Endothelial cell of umbilical vein (primary cell): ENCODE data around the gene SWAP70. TPM values are rescaled to one million over a fixed set of nuclear protein-coding genes. Genes with fewer than 3 reads are reported as not detected.
A peak's percentile ranks its signal among the peaks of the same experiment; 100 is the strongest.

Source experiments
- BruUV-seq: library from RNA; stranded (reverse); fragments of 400-500 nt; replicated peaks from 2 replicates; lab custom pipeline; 2021; lab: Mats Ljungman, UMichigan
- CTCF ChIA-PET: fragments of 300-600, 350-600 bp; sonication (Branson Sonifier 250); formaldehyde crosslinking; loops from one replicate; lab custom pipeline; 2021; ENCODE audit warnings: antibody characterized with exemption, inconsistent platforms; lab: Charles Lee
- POLR2A ChIA-PET: fragments of 300-600, 350-600 bp; sonication (Branson Sonifier 250); formaldehyde crosslinking; loops from one replicate; lab custom pipeline; 2021; ENCODE audit warnings: antibody characterized with exemption, inconsistent platforms; lab: Charles Lee
- DNase-seq: peaks from one replicate; pipeline ENCODE4 v3.0.0-alpha.2; 2011; ENCODE audit warnings: low read depth, low spot score
- FAIRE-seq: peaks from 2 replicates; lab custom pipeline; 2011; peaks lifted over from hg19 to GRCh38; lab: Jason Lieb, UNC
- H2AFZ ChIP-seq: 2 replicates; pipeline ENCODE4 v1.6.0; 2012; ENCODE audit warnings: low read depth, low read length, control low read depth, inconsistent platforms
- H3K27ac ChIP-seq: 2 replicates; pipeline ENCODE4 v1.5.1; 2011; ENCODE audit warnings: low read depth, mild to moderate bottlenecking, control low read depth, low read length, moderate library complexity; ENCODE audit not compliant: insufficient read depth
- H3K27me3 ChIP-seq, 2 experiments: 2 replicates each; pipeline versions ENCODE4 v1.6.0 to v1.6.1; 2011; ENCODE audit warnings: low read length in 2 of 2, mixed read lengths in 1 of 2; ENCODE audit not compliant: control insufficient read depth in 2 of 2, insufficient read depth in 2 of 2
- H3K36me3 ChIP-seq, 2 experiments: 2 replicates in 1 of 2; 3 replicates in 1 of 2; pipeline ENCODE4 v1.5.1; 2011; ENCODE audit warnings: low read length in 2 of 2, mild to moderate bottlenecking in 1 of 2, moderate library complexity in 1 of 2; ENCODE audit not compliant: control insufficient read depth in 2 of 2, insufficient read depth in 2 of 2; ENCODE audit errors: extremely low read depth in 1 of 2
- H3K4me1 ChIP-seq: 3 replicates; pipeline ENCODE4 v1.5.1; 2011; ENCODE audit warnings: mild to moderate bottlenecking, low read length; ENCODE audit not compliant: control insufficient read depth, insufficient read depth; ENCODE audit errors: extremely low read depth
- H3K4me2 ChIP-seq: 2 replicates; pipeline ENCODE4 v1.6.1; 2011; ENCODE audit warnings: low read length, control low read depth, mixed read lengths; ENCODE audit not compliant: insufficient read depth
- H3K4me3 ChIP-seq, 3 experiments: fragments of 200-600 bp in 1 of 3; sonication (generic), shearing (Covaris generic) in 1 of 3; replicated peaks in 1 of 3; 2 replicates each; pipeline ENCODE4 v1.5.1; 2011 to 2016; ENCODE audit warnings: control low read depth in 3 of 3, low read length in 3 of 3, mild to moderate bottlenecking in 2 of 3, inconsistent platforms in 1 of 3, low read depth in 1 of 3, moderate library complexity in 1 of 3; ENCODE audit not compliant: insufficient read depth in 1 of 3
- H3K79me2 ChIP-seq: 2 replicates; pipeline ENCODE4 v1.6.0; 2012; ENCODE audit warnings: low read length, inconsistent platforms; ENCODE audit not compliant: control insufficient read depth, insufficient read depth
- H3K9ac ChIP-seq: replicated peaks from 2 replicates; pipeline ENCODE3; 2011; ENCODE audit warnings: low read length, control low read depth; ENCODE audit not compliant: insufficient read depth; ENCODE audit errors: extremely low read depth
- H3K9me1 ChIP-seq: replicated peaks from 3 replicates; pipeline ENCODE4 v1.6.0; 2011; ENCODE audit warnings: mild to moderate bottlenecking, low read length; ENCODE audit not compliant: control insufficient read depth, insufficient read depth; ENCODE audit errors: extremely low read depth
- H3K9me3 ChIP-seq: replicated peaks from 2 replicates; pipeline ENCODE4 v1.5.1; 2012; ENCODE audit warnings: low read length, inconsistent platforms; ENCODE audit not compliant: control insufficient read depth, insufficient read depth
- H4K20me1 ChIP-seq: replicated peaks from 2 replicates; pipeline ENCODE3; 2011; ENCODE audit warnings: mild to moderate bottlenecking, low read length; ENCODE audit not compliant: control insufficient read depth, insufficient read depth; ENCODE audit errors: extremely low read depth
- EZH2 ChIP-seq: IDR thresholded peaks from 2 replicates; pipeline ENCODE4 v1.6.1; 2012; ENCODE audit warnings: borderline replicate concordance, low read depth, mild to moderate bottlenecking, moderate library complexity, low read length, inconsistent platforms; ENCODE audit not compliant: severe bottlenecking
- FOS ChIP-seq: IDR thresholded peaks from 2 replicates; pipeline ENCODE4 v1.6.1; 2011; ENCODE audit warnings: mild to moderate bottlenecking, low read length, moderate library complexity, borderline replicate concordance; ENCODE audit not compliant: insufficient read depth
- GATA2 ChIP-seq: IDR thresholded peaks from 2 replicates; pipeline ENCODE4 v1.7.0; 2011; ENCODE audit warnings: low read depth, mild to moderate bottlenecking, moderate library complexity, mixed read lengths, low read length; ENCODE audit not compliant: insufficient read length, insufficient read depth
- JUN ChIP-seq: IDR thresholded peaks from 2 replicates; pipeline ENCODE4 v1.6.1; 2011; ENCODE audit warnings: borderline replicate concordance, low read depth; ENCODE audit not compliant: insufficient read length, insufficient read depth
- MYC ChIP-seq: IDR thresholded peaks from one replicate; pipeline ENCODE4 v1.6.1; 2011; ENCODE audit warnings: mild to moderate bottlenecking, low read depth, low read length
- POLR2A ChIP-seq: IDR thresholded peaks from 2 replicates; pipeline ENCODE4 v1.6.1; 2012; ENCODE audit warnings: low read depth, mild to moderate bottlenecking, control low read depth, low read length
- POLR2AphosphoS5 ChIP-seq: IDR thresholded peaks from 2 replicates; pipeline ENCODE4 v1.6.1; 2012; ENCODE audit warnings: low read depth, mild to moderate bottlenecking, control low read depth, low read length, moderate library complexity; ENCODE audit not compliant: insufficient read depth
- dilution Hi-C: fragments of 300-500 bp; cut with MboI; formaldehyde crosslinking; loops from one replicate; pipeline ENCODE4 v1.15.0; 2019; ENCODE audit warnings: low sequenced_read_pairs; ENCODE audit not compliant: extremely low pct_ligation_motif_present
- intact Hi-C: fragments of 100-400 bp; cut with micrococcal nuclease; formaldehyde crosslinking; loops from one replicate; pipeline ENCODE4 v1.10.0; 2022
- polyA plus RNA-seq, 4 experiments: library from polyadenylated mRNA; depleted of rRNA in 3 of 4; stranded (reverse) in 3 of 4; unstranded in 1 of 4; fragments of >200 nt; gene quantifications; 2 replicates each; pipeline versions ENCODE4 v1.2.1 to v1.2.3, GENCODE V29; 2011 to 2012; ENCODE audit warnings: missing spikeins in 1 of 4
- total RNA-seq: library from RNA; stranded (reverse); gene quantifications from 2 replicates; pipeline ENCODE4 v1.2.3, GENCODE V29; 2021
- TF ChIP-seq, protein P1 (sequence below): IDR thresholded peaks from 2 replicates; pipeline ENCODE4 v1.6.1; 2011; ENCODE audit not compliant: insufficient read depth, insufficient read length
- TF ChIP-seq, protein P2 (sequence below), 2 donors: IDR thresholded peaks; 1 replicate in 1 of 2; 2 replicates in 1 of 2; pipeline ENCODE4 v1.5.1; 2011; ENCODE audit warnings: low read length in 2 of 2, mild to moderate bottlenecking in 2 of 2, moderate library complexity in 2 of 2, control low read depth in 1 of 2, inconsistent platforms in 1 of 2, low read depth in 1 of 2; ENCODE audit not compliant: insufficient read depth in 1 of 2; ENCODE audit errors: extremely low read depth in 1 of 2

SWAP70 gene
- total and polyA plus RNA-seq, 2 donors (not counting 3 experiments of a cell fraction or from before 2014, with no cell fraction given): 52.5 to 165 TPM

DNA sequence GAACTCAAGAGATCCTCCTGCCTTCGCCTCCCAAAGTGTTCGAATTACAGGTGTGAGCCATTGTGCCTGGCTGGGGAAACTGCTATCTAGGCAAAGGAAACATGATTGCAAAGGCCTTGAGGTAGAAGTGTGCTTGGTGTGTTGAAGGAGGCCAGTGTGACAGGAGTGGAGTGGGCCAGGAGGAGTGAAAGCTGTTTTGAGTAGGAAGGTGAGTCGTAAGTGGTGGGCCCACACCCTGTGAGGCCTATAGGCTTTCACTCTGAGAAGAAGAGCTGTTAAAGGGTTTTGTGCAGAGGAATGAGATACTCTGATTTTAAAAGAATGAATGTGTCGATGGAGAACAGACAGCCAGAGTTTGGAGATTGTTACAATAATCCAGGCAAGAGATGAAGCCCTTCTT lies 47.0 kb upstream of the SWAP70 start:
- POLR2A ChIA-PET: no interaction called here
- H3K4me1 ChIP-seq: peaks cover 36% of the 10 kb centered on the region
- no peak overlapping the region for H2AFZ ChIP-seq
- no peaks in the 10 kb centered on the region for H3K9me1 ChIP-seq
- dilution Hi-C loops (loop anchor here (25.0 kb wide), 1 partner anchor 120 kb away; no protein-coding TSS in a partner anchor), intact Hi-C loops (no loop called here)
- peak; percentile 41 for TF ChIP-seq FOS
- TF ChIP-seq GATA2: no peak
- H3K79me2 ChIP-seq: no peaks in the 10 kb centered on the region
- H3K9me3 ChIP-seq: no peaks in the 10 kb centered on the region
- no peak overlapping the region for H3K4me3 ChIP-seq
- no peak overlapping the region for H3K9ac ChIP-seq
- H3K27ac ChIP-seq: no peak overlapping the region
- H3K4me2 ChIP-seq: no peak overlapping the region
- CTCF ChIA-PET: interaction anchor here (1.0 to 1.3 kb wide), 2 partner anchors 82 to 109 kb away, joined by 3 to 4 read pairs; no protein-coding TSS in a partner anchor
- H3K36me3 ChIP-seq: no peaks in the 10 kb centered on the region
- no peaks in the 10 kb centered on the region for H4K20me1 ChIP-seq
- peak; percentile 8 for FAIRE-seq
- no peaks in the 10 kb centered on the region for H3K27me3 ChIP-seq
- BruUV-seq: no TSS peak
- peak; percentile 14 for DNase-seq

GRCh38 chr11:9617940-9618339 lies 45.9 kb upstream of the SWAP70 start:
- Histone ChIP-seq H2AFZ (no peak overlapping the region), H3K27me3 (no peaks in the 10 kb centered on the region), H3K4me2 (no peak overlapping the region), H3K9me3 (no peaks in the 10 kb centered on the region), H3K27ac (no peak overlapping the region), H4K20me1 (no peaks in the 10 kb centered on the region), H3K9ac (no peak overlapping the region), H3K4me3 (no peak overlapping the region), H3K36me3 (no peaks in the 10 kb centered on the region), H3K9me1 (no peaks in the 10 kb centered on the region), H3K79me2 (no peaks in the 10 kb centered on the region), H3K4me1 (peaks cover 27% of the 10 kb centered on the region)
- ChIA-PET POLR2A (no interaction called here), CTCF (interaction anchor here (0.6 to 1.0 kb wide), 3 partner anchors 108 to 267 kb away, joined by 3 to 4 read pairs (median 3); no protein-coding TSS in a partner anchor)
- intact Hi-C loops: no loop called here
- dilution Hi-C loops: loop anchor here (25.0 kb wide), 1 partner anchor 119 kb away; no protein-coding TSS in a partner anchor
- DNase-seq: no peak
- TF ChIP-seq POLR2AphosphoS5 (no peak), MYC (no peak), FOS (no peak), GATA2 (no peak), JUN (no peak), POLR2A (no peak), EZH2 (no peak)
- TF ChIP-seq, protein P1, sequence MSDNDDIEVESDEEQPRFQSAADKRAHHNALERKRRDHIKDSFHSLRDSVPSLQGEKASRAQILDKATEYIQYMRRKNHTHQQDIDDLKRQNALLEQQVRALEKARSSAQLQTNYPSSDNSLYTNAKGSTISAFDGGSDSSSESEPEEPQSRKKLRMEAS: no peak
- TF ChIP-seq, protein P2, sequence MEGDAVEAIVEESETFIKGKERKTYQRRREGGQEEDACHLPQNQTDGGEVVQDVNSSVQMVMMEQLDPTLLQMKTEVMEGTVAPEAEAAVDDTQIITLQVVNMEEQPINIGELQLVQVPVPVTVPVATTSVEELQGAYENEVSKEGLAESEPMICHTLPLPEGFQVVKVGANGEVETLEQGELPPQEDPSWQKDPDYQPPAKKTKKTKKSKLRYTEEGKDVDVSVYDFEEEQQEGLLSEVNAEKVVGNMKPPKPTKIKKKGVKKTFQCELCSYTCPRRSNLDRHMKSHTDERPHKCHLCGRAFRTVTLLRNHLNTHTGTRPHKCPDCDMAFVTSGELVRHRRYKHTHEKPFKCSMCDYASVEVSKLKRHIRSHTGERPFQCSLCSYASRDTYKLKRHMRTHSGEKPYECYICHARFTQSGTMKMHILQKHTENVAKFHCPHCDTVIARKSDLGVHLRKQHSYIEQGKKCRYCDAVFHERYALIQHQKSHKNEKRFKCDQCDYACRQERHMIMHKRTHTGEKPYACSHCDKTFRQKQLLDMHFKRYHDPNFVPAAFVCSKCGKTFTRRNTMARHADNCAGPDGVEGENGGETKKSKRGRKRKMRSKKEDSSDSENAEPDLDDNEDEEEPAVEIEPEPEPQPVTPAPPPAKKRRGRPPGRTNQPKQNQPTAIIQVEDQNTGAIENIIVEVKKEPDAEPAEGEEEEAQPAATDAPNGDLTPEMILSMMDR (IDR thresholded peaks at IDR 0.05; ENCODE audit: extremely low read depth in 1 of 2, insufficient read depth in 1 of 2, low read depth in 1 of 2, low read length in 2 of 2): no peak
- no peak for FAIRE-seq
- BruUV-seq: no TSS peak
